H7 (cell line): ENCODE data around the gene C4orf50. TPM values are rescaled to one million over a fixed set of nuclear protein-coding genes. Genes with fewer than 3 reads are reported as not detected.
A peak's percentile ranks its signal among the peaks of the same experiment; 100 is the strongest.

Experiments used
- DNase-seq: peaks from one replicate; pipeline ENCODE4 v3.0.0; 2012
- H3K27me3 ChIP-seq: 2 replicates; pipeline ENCODE4 v1.6.0; 2011; ENCODE audit warnings: mild to moderate bottlenecking, low read length; ENCODE audit not compliant: control insufficient read depth, insufficient read depth
- H3K36me3 ChIP-seq: replicated peaks from 2 replicates; pipeline ENCODE4 v1.5.1; 2011; ENCODE audit warnings: low read length; ENCODE audit not compliant: control insufficient read depth, insufficient read depth
- H3K4me3 ChIP-seq: 2 replicates; pipeline ENCODE4 v1.5.1; 2011; ENCODE audit warnings: low read depth, mild to moderate bottlenecking, control low read depth, low read length, moderate library complexity; ENCODE audit not compliant: insufficient read depth
- total RNA-seq: library from RNA; depleted of rRNA; stranded (reverse); fragments of >200 nt; shearing (Covaris generic); gene quantifications from 2 replicates; pipeline ENCODE4 v1.2.3, GENCODE V29; 2014

The C4orf50 gene
- total RNA-seq, 1 experiment from 2014 or later, result 0.10 TPM

DNA sequence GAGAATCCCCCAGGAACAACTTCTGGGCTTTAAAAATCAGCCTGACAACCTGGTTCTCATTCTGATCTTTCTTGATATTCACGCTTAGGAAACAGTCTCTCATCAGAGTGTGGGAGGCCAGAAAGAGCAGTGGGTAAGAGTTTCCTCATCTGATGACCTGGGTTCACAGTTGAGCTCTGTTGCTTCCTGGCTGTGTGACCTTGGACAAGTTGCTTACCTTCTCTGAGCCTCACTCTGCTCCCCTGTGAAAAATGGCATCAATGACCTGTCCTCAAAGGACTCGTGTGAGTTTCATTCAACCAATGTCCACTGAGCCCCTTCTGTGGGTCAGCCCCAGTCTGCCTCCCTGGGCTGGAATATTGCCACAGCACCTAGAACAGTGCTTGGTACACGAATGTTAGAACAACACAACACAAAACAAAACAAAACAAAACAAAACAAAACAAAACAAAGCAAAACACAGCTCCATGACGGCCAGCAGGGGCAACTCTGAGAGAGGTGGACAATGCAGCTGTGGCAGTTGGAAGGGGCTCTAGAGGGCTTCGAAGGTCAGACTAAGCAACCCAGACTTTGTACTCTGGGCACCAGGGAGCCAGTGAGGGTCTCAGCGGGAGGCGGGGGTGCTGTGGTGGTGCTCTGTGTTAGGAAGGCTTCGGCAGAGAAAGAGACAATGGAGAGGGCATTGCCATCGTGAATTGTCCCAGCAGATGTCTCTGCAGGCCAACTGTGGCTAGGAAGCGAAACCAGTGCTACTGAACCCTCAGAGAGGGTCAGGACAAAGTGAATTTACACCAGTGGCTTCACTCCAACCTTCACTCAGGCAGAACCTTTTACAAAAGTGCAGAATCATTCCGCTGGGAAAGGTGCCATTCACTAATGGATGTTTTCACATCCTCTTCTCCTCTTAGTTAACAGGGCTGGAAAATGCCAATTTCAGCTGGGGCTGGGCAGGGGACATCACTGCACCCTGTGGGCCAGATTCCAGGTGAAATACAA is 14.3 kb upstream of the C4orf50 start:
- DNase-seq, result no peak

DNA sequence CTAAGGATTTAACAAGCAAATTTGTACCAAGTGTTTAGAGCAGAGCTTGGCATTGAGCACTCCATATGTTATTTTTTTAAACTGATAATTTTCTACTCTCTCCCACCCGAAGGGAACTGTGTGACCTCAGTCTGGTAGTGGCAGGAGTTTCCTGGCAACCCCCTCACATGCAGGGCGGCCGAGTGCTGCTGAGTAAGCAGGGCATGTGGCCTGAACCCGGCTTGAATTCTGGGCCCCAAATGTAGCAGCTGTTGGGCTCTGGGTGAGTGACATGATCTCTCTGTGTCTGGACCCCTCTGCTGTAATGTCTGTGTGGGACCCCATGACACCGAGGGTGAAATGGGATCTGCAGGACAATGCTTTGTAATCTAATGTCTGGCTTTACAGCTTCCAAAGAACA is 13.6 kb upstream of the C4orf50 start:
- H3K27me3 ChIP-seq, result no peaks in the 10 kb centered on the region
- DNase-seq, result no peak
- no peaks in the 10 kb centered on the region for H3K36me3 ChIP-seq
- no peak overlapping the region for H3K4me3 ChIP-seq

More for the DNA sequence above, 14.3 kb upstream of the C4orf50 start:
- Histone ChIP-seq H3K36me3 (no peaks in the 10 kb centered on the region), H3K4me3 (no peak overlapping the region), H3K27me3 (no peaks in the 10 kb centered on the region)

DNA sequence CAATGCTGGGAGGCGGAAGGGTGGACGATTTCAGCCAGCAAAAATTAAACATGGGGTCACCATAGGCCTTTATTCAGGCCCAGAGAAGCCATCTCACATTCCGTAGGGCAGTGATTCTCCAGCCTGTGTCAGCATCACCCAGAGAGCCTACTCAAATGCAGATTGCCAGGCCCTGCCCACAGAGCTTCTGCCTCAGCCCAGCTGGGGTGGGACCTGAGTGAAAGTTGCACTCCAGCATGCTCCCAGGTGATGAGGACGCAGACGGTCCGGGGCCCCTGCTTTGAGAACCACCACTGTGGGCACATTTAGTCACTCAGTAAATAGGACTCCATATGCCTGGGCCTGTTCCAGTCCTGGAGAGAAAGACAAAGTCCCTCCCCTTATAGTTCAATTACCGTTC is 12.4 kb upstream of the C4orf50 start:
- H3K27me3 ChIP-seq, result no peaks in the 10 kb centered on the region; the same call in 1 of the 2 replicates
- H3K36me3 ChIP-seq, result no peaks in the 10 kb centered on the region
- no peak overlapping the region for H3K4me3 ChIP-seq
- DNase-seq, result no peak

DNA sequence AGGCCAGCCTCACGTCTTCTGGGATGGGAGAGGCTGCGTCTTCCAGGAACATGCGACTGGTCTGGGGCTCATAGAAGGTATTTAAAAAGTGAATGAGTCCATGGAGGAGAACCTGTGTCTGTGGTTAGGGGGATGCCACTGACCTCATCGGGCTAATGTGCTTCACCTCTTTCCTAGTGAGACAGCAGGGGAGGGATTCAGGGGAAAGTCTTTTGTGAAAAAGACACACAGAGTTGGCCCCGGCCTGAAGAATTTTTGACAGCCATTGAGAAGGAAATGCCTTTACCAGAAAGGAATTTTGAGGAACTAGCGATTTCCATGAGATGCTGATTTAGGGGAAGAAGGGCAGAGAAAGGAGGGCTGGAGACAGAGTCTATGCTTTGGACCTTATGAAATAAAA is 11.0 kb upstream of the C4orf50 start:
- peak; percentile 73 for DNase-seq
- Histone ChIP-seq H3K36me3 (no peaks in the 10 kb centered on the region), H3K27me3 (no peaks in the 10 kb centered on the region; the same call in 1 of the 2 replicates), H3K4me3 (no peak overlapping the region)

DNA sequence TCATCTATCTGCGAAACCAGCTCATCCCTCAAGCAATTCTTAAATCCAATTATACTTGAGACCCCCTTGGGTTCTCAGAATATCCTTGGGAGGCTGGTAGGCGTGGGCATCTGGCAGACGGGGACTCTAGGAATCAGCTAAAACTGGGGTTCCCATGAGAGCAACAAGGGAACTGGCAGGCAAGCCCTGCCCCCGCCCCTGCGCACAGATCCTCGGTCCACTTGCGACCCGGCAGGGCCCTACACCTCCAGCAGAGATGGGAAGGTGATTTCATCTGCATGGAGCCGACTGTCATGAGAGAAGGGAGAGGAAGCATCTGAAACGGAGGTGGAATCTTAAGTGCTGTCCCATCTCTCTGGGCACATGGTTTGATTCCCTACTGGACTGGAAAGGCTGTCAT is 9.9 kb upstream of the C4orf50 start:
- Histone ChIP-seq H3K4me3 (no peak overlapping the region), H3K27me3 (no peaks in the 10 kb centered on the region; the same call in 1 of the 2 replicates), H3K36me3 (no peaks in the 10 kb centered on the region)
- no peak for DNase-seq

DNA sequence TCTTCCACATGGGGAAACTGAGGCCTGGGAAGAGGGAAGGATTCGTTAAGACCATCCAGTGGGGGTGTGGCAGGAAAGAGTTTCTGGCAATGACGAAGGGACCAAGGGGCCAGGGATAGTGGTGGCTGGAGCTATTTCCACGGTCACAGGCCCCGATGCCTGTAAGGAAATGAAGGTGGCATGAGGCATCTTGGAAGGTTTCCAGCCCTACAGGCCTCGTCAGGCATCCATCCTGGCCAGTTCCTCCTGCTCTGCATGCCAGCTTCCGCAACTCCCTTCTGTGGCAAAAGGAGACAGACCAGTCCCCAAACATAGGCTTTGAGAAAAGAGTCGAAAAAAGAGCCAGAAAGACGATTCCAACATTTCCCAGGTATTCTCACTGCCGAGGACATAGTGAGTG is 9.2 kb upstream of the C4orf50 start:
- no peak for DNase-seq
- no peaks in the 10 kb centered on the region for H3K36me3 ChIP-seq
- no peaks in the 10 kb centered on the region; the same call in 1 of the 2 replicates for H3K27me3 ChIP-seq
- no peak overlapping the region for H3K4me3 ChIP-seq

DNA sequence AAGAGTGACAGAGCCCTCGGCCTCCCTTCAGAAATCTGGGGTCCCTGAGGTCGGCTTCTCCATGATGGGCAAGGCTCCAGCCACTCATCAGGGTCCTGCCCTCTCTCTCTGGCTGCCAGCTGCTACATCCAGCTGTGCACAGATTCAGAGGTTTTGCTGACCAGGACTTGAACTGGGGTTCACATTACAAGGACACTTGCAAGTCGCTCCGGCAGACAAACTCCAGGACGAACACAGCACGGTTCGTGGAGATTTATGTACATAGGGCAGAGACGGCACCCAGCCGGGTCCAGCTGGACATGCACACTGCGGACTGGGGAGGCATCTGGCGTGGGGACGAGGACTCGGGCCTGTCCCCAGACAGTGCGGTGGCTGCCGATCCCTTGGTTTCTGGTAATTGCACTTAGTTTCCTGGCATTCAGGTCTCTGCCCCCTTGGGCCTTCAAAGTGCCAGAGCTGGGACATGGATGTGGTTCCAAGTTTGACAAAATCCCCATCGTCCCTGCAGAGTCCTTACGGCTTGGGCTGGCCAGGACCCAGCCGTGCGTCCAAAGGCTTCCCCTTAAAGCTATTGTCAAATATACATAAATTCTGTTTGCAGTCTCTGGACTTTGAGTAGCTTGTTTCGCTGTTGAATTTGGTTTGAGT is 6.2 kb upstream of the C4orf50 start:
- DNase-seq, result no peak
- Histone ChIP-seq H3K36me3 (no peaks in the 10 kb centered on the region), H3K27me3 (no peaks in the 10 kb centered on the region; the same call in 1 of the 2 replicates), H3K4me3 (no peak overlapping the region)

DNA sequence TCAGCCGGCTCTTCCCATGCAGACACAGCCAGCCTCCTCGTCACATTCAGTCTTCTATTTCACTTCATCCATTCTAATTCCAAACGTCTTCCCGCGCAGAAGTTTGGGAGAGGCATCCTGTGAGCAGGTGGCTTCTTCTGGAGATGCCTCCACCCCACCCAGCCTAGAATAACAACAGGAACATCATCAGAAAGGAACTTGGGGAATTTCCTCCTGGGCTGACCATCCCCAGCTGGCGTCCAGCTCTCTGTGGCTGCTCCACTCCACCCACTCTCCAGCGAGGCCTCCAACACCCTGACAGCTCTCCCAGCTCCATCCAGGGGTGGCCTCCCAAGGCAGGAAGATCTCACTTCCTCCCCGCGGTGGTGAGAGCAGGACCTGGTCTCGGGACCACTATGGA is 5.5 kb upstream of the C4orf50 start:
- H3K27me3 ChIP-seq, result no peaks in the 10 kb centered on the region; the same call in 1 of the 2 replicates
- no peak for DNase-seq
- H3K36me3 ChIP-seq, result no peaks in the 10 kb centered on the region
- no peak overlapping the region for H3K4me3 ChIP-seq

DNA sequence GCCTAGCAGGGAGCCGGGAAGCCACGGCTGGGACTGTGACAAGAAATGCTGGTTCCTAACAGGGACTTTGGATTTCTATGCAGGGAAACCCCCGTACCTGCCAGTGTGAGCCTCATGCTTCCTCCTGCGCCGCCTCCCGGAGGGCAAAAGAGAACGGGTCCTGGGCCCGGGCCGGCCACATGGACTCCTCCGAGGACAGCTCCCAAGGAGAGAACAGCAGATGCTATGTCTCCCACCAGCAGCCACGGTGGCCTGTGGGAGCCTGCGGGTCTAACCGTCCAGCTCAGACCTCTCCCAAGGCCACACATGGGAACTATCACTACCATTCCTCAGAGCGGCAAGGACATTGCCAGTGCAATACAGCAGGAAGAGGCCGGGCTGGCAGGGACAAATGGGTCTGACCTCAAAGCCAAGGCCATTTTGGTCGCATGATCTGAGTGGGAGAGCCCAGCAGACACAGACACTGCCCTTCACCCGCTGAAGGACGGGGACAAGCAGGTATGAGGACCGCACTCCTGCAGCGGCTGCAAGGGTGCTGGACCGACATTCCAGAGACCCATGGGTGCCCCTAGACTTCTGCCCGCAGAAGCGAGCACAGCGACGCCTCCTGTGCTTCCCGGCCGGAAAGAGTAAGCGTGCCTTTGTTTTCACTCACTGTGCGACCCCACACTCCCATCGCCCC is 4.5 kb upstream of the C4orf50 start:
- Histone ChIP-seq H3K27me3 (no peaks in the 10 kb centered on the region; the same call in 1 of the 2 replicates), H3K36me3 (no peaks in the 10 kb centered on the region), H3K4me3 (no peak overlapping the region)
- peak; percentile 54 for DNase-seq

DNA sequence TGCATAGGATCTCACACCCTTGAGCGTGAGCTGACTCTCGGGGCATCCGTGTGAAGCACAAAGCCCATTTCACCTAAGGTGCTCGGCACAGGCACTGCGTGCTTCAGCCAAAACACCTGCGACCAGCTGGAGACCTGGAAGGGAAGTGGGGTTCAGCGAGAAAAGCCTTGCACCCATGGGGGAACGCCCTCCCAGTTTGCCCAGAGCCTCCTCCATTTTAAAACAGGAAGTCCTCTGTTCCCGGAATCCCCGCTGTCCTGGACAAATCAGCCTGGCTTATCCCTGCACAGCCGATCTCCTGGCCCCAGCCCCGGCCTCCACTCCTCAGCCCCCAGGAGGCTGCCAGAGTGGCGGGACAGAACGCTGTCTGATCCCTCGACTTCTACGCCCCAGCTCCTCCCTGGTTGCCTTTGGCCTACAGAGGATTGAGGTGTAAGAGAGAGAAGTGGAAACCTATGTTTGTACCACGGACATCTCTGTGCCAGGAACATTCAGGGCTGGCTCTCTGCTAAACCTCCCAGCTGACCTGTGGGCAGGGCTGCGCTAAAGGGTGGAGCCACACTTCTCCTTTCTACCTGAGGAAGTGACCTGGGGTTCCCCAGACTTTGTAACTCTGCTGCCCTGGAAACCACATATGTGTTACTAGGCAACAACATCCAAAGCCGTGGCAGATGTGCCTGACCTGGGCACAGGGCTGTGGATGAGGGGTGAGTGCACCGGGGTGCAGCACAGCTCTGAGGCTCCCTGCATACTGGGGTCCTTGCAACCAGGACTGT is 3.8 kb upstream of the C4orf50 start:
- no peaks in the 10 kb centered on the region for H3K36me3 ChIP-seq
- no peaks in the 10 kb centered on the region; the same call in 1 of the 2 replicates for H3K27me3 ChIP-seq
- no peak for DNase-seq
- H3K4me3 ChIP-seq, result no peak overlapping the region

DNA sequence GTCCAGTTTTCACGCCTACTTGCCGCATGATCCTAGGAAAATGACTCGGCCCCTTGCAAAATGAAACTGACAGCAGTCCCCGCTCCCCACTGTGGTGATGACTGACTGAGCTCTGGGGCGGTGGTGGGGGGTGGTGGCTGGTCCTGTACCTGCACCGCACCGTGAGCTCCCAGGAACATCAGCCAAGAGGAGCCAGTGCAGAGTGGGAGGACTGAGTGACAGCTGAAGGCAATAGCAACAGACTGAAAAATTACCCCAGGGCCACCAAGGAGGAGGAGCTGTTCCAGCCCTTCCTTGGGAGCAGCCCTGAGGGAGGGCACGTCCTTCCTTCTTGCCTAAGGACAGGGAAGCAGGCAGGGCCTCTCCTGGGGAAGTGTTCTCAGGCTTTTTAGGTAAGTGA is 2.4 kb upstream of the C4orf50 start:
- Histone ChIP-seq H3K4me3 (no peak overlapping the region), H3K36me3 (no peaks in the 10 kb centered on the region), H3K27me3 (no peaks in the 10 kb centered on the region; the same call in 1 of the 2 replicates)
- DNase-seq, result no peak

DNA sequence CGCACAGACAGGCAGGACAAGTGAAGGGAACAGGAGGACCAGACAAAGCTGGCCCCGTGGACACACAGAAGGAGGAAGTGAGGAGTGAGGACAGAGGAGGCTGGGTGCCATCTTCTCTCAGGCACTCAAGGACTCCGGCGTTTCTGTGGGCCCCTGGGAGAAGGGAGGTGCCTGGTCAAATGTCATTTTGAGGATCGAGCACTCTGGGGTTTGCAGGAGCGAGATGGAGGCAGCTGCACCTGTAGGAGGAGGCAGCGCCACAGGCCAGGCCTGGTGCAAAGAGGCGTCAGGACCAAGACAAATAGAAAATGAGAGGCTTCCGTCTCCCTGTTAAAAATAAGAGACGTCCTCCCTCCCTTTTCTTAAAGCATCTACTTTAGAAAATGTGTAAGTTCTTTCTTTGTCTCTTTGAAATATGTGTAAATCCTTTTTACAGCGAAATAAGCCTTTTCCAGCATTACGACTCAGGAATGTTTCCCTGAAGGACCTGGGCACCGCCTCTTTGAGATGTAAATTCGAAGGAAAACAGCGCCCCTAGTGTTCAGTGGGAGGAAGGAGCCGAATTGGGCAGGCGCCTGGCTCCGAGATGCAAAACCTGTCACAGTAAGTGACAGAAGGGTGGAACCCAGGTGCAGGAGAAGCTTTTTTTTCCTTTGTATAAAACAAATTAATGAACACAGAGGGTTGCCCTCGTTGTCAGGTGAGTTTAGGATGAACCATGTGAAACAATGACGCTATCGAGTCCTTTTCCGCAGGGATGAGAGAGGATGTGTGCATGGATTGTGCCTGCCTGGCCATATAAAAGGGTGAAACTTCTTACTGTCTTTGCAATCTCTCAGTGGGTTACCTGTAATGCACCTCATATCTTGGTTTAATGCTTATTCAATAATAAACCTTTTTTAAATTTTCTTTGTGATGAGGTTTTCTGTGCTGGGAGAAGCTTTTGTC is 1.4 kb upstream of the C4orf50 start:
- Histone ChIP-seq H3K36me3 (no peaks in the 10 kb centered on the region), H3K4me3 (no peak overlapping the region), H3K27me3 (no peaks in the 10 kb centered on the region)
- DNase-seq, result peak; percentile 90

DNA sequence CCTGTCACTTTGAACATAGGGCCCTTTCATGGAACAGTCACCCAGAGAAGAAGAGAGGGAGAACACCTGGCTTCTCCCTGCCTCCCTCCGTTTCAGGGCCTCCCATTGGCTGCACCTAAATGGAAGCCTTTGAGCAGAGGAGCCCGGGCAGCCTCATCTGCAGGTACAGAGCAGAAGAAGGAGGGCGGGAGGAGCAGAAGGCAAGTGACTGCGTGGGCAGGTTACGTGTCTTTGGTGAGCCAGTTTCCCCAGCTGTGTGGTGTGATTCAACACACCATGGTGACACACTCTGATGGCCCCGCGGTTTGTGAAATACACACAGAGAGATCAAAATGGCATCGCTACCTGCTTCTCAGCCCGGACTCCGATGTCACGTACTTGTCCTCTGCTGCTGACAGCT is 431 bp downstream of the C4orf50 start:
- Histone ChIP-seq H3K36me3 (no peaks in the 10 kb centered on the region), H3K27me3 (no peaks in the 10 kb centered on the region), H3K4me3 (no peak overlapping the region)
- DNase-seq, result no peak
